GM12874 (cell line): ENCODE results near the gene KRT6B.

Experiments
- CTCF ChIP-seq: IDR thresholded peaks from 2 replicates; pipeline ENCODE4 v1.5.1; 2011; ENCODE audit warnings: low read depth, mild to moderate bottlenecking, control low read depth, low read length, moderate library complexity; ENCODE audit not compliant: insufficient read depth

The KRT6B gene

DNA sequence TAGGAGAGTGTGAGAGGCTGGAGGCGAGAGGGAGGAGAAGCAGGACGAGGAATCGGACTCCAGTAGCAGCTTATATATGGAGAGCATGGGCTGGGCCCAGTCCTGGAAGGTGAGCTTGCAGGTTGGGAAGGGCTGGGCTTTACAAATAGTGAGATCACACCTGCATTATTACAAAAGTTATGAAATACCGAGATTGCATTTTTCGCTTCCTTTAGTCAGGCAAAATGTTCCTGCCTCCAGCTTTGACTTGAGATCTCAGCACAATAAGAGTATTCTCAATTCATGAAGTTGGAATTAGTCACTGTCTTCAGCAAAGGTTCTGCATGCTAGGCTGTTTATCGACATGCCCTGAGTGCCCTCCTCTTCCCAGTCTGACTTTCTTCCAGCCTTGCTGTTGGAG, at the start of gene KRT6B:
KRT6B (minus strand) TSS at position 46 of the 400 bp plus-strand sequence. CDS start 68 bp downstream, outside the sequence.
- TF ChIP-seq CTCF = no peak

DNA sequence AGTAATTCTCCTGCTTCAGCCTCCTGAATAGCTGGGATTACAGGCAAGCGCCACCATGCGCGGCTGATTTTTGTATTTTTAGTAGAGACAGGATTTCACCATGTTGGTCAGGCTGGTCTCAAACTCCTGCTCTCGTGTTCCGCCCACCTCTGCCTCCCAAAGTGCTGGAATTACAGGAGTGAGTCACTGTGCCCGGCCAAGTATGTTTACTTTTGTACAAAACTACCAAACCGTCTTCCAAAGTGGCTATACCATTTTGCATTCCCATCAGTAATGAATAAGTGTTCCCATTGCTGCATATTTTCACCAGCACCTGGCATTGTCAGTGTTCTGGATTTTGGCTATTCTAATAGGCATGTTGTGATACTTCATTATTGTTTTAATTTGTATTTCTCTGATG, 49.5 kb upstream of the KRT6B start:
- no peak for TF ChIP-seq CTCF

- no peak for TF ChIP-seq CTCF
Observed at GRCh38 chr12:52499806-52500560, 48.0 kb upstream of the KRT6B start.

DNA sequence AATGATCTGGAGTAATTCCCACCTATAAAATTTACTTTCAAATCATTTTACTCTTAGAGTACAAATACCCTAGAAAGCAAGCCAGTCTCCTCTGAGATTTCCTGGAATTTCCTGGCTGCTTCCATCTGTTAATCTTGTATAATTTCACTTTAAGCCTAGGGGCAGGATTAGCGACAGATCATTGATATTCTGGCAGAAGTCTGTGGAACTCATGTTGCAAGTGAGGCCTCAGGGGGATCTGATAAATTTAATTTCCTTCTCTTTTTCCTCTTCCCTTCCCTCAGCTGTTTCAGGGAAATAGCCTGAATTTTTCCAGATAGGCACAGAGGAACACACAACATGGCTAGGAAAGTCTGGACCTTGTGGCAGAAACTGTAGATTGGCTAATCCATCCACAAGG, 47.0 kb upstream of the KRT6B start:
- no peak for TF ChIP-seq CTCF

- TF ChIP-seq CTCF = no peak
Observed at GRCh38 chr12:52497975-52498374, 46.0 kb upstream of the KRT6B start.

DNA sequence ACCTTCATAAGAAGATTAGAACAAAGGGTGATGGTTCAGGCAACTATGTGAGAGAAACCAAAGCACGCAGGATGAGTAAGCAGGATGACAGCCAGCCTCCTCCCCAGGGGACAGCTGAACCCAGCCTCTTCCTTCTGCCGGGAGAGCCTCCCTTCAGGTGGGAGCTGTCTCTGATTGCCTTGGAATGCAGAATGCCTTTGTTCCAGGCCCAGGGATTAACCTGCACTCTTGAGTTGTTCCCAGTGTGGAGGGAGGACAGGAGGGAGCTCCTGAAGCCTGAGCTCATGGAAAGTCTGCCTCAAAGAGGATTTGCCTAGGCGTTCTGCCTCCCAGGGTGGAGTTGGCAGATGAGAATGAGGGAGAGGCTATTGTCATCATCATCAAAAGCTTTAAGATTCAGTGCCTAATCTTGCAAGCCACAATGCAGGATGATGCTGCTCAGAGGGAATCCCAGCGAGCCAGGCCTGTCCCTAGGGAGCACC, 44.7 kb upstream of the KRT6B start:
- TF ChIP-seq CTCF = no peak

GRCh38 chr12:52496054-52496453, 44.1 kb upstream of the KRT6B start:
- TF ChIP-seq CTCF = no peak
